ENCODE results near the gene ANXA2R.
A peak's percentile ranks its signal among the peaks of the same experiment; 100 is the strongest.
"Not testable (repeated sequence)": the region's sequence is repeated elsewhere in the genome, so short reads cannot be mapped to it uniquely, and the experiment has no call there.

Gene ANXA2R

GRCh38 chr5:43077446-43078191 is 37.5 kb upstream of the ANXA2R start:
- DNase-seq; H3K4me3 ChIP-seq (ENCODE audit: control insufficient read depth in 1 of 7, extremely low read depth in 1 of 7, insufficient read depth in 4 of 7, low read depth in 2 of 7, low read length in 6 of 7); H3K9me3 ChIP-seq (ENCODE audit: control extremely low read depth in 1 of 5, control insufficient read depth in 4 of 5, insufficient read depth in 2 of 5, low read depth in 1 of 5, low read length in 4 of 5); H3K27ac ChIP-seq (ENCODE audit: insufficient read depth in 1 of 2, low read depth in 1 of 2, low read length in 2 of 2, poor library complexity in 1 of 2, severe bottlenecking in 2 of 2); H3K4me1 ChIP-seq (ENCODE audit: control extremely low read depth in 1 of 4, control insufficient read depth in 4 of 4, insufficient read depth in 4 of 4, low read length in 3 of 4); CTCF ChIA-PET; H3K27me3 ChIP-seq (replicated peaks in 2 of 5; ENCODE audit: control insufficient read depth in 4 of 5, insufficient read depth in 5 of 5, low read length in 4 of 5): not testable (repeated sequence)
- peaks cover 9 to 48% (median 11%) of the 10 kb centered on the region in 4 experiments for H3K36me3 ChIP-seq (ENCODE audit: control insufficient read depth in 4 of 4, insufficient read depth in 4 of 4, low read length in 3 of 4)
- POLR2A ChIA-PET = interaction anchor here (0.7 kb wide), 1 partner anchor 235 kb away, joined by 6 read pairs; no protein-coding TSS in a partner anchor
- 96% methylated on average over 3 of the region's 7 CpGs for WGBS (ENCODE audit: insufficient coverage)

GRCh38 chr5:43075319-43076293 is 35.5 kb upstream of the ANXA2R start:
- peaks cover 0 to 4% (median 0%) of the 10 kb centered on the region in 4 experiments for H3K4me1 ChIP-seq (ENCODE audit: control extremely low read depth in 1 of 4, control insufficient read depth in 4 of 4, insufficient read depth in 4 of 4, low read length in 3 of 4)
- no peaks in the 10 kb centered on the region for H3K27me3 ChIP-seq (replicated peaks in 2 of 5; ENCODE audit: control insufficient read depth in 4 of 5, insufficient read depth in 5 of 5, low read length in 4 of 5)
- peak in 2 of 3 donors; percentile 24 to 48 for DNase-seq
- peak overlapping the region in 1 of 7 experiments; percentile 10 for H3K4me3 ChIP-seq (ENCODE audit: control insufficient read depth in 1 of 7, extremely low read depth in 1 of 7, insufficient read depth in 4 of 7, low read depth in 2 of 7, low read length in 6 of 7)
- 92% methylated on average over 9 of the region's 12 CpGs for WGBS (ENCODE audit: insufficient coverage)
- H3K9me3 ChIP-seq (ENCODE audit: control extremely low read depth in 1 of 5, control insufficient read depth in 4 of 5, insufficient read depth in 2 of 5, low read depth in 1 of 5, low read length in 4 of 5) = no peaks in the 10 kb centered on the region
- peak overlapping the region; percentile 5 to 77 for H3K27ac ChIP-seq (ENCODE audit: insufficient read depth in 1 of 2, low read depth in 1 of 2, low read length in 2 of 2, poor library complexity in 1 of 2, severe bottlenecking in 2 of 2)
- CTCF ChIA-PET = interaction anchor here (1.2 to 1.8 kb wide), 2 partner anchors 15 to 409 kb away, joined by 3 to 4 read pairs; no protein-coding TSS in a partner anchor
- peaks cover 10 to 47% (median 16%) of the 10 kb centered on the region in 4 experiments for H3K36me3 ChIP-seq (ENCODE audit: control insufficient read depth in 4 of 4, insufficient read depth in 4 of 4, low read length in 3 of 4)
- POLR2A ChIA-PET = no interaction called here

GRCh38 chr5:43074987-43075318 is 34.8 kb upstream of the ANXA2R start:
- ChIA-PET POLR2A (no interaction called here), CTCF (interaction anchor here (1.2 to 1.8 kb wide), 2 partner anchors 15 to 409 kb away, joined by 3 to 4 read pairs; no protein-coding TSS in a partner anchor)
- 94% methylated on average over 9 of the region's 9 CpGs for WGBS (ENCODE audit: insufficient coverage)
- peaks cover 10 to 44% (median 15%) of the 10 kb centered on the region in 4 experiments for H3K36me3 ChIP-seq (ENCODE audit: control insufficient read depth in 4 of 4, insufficient read depth in 4 of 4, low read length in 3 of 4)
- H3K27ac ChIP-seq (ENCODE audit: insufficient read depth in 1 of 2, low read depth in 1 of 2, low read length in 2 of 2, poor library complexity in 1 of 2, severe bottlenecking in 2 of 2) = peak overlapping the region; percentile 5 to 77
- H3K4me3 ChIP-seq (ENCODE audit: control insufficient read depth in 1 of 7, extremely low read depth in 1 of 7, insufficient read depth in 4 of 7, low read depth in 2 of 7, low read length in 6 of 7) = no peak overlapping the region
- no peaks in the 10 kb centered on the region for H3K27me3 ChIP-seq (replicated peaks in 2 of 5; ENCODE audit: control insufficient read depth in 4 of 5, insufficient read depth in 5 of 5, low read length in 4 of 5)
- DNase-seq = no peak
- H3K4me1 ChIP-seq (ENCODE audit: control extremely low read depth in 1 of 4, control insufficient read depth in 4 of 4, insufficient read depth in 4 of 4, low read length in 3 of 4) = peaks cover 0 to 4% (median 0%) of the 10 kb centered on the region in 4 experiments
- no peaks in the 10 kb centered on the region for H3K9me3 ChIP-seq (ENCODE audit: control extremely low read depth in 1 of 5, control insufficient read depth in 4 of 5, insufficient read depth in 2 of 5, low read depth in 1 of 5, low read length in 4 of 5)

- H3K9me3 ChIP-seq (ENCODE audit: control extremely low read depth in 1 of 5, control insufficient read depth in 4 of 5, insufficient read depth in 2 of 5, low read depth in 1 of 5, low read length in 4 of 5) = no peaks in the 10 kb centered on the region
- ChIA-PET CTCF (interaction anchor here (0.6 to 1.9 kb wide), 9 partner anchors 15 to 232 kb away, joined by 3 to 8 read pairs (median 3); no protein-coding TSS in a partner anchor), POLR2A (no interaction called here)
- no peaks in the 10 kb centered on the region for H3K27me3 ChIP-seq (replicated peaks in 2 of 5; ENCODE audit: control insufficient read depth in 4 of 5, insufficient read depth in 5 of 5, low read length in 4 of 5)
- peaks cover 10 to 44% (median 16%) of the 10 kb centered on the region in 4 experiments for H3K36me3 ChIP-seq (ENCODE audit: control insufficient read depth in 4 of 4, insufficient read depth in 4 of 4, low read length in 3 of 4)
- H3K27ac ChIP-seq (ENCODE audit: insufficient read depth in 1 of 2, low read depth in 1 of 2, low read length in 2 of 2, poor library complexity in 1 of 2, severe bottlenecking in 2 of 2) = no peak overlapping the region
- WGBS (ENCODE audit: insufficient coverage) = 98% methylated on average over 11 of the region's 12 CpGs
- H3K4me1 ChIP-seq (ENCODE audit: control extremely low read depth in 1 of 4, control insufficient read depth in 4 of 4, insufficient read depth in 4 of 4, low read length in 3 of 4) = peaks cover 2 to 9% (median 5%) of the 10 kb centered on the region in 4 experiments
- peak; percentile 60 to 75 (median 67) for DNase-seq
- no peak overlapping the region for H3K4me3 ChIP-seq (ENCODE audit: control insufficient read depth in 1 of 7, extremely low read depth in 1 of 7, insufficient read depth in 4 of 7, low read depth in 2 of 7, low read length in 6 of 7)
Observed at GRCh38 chr5:43073597-43074546, 33.8 kb upstream of the ANXA2R start.

- ChIA-PET CTCF (interaction anchor here (1.1 to 2.4 kb wide), 2 partner anchors 28 to 159 kb away, joined by 3 to 9 read pairs; no protein-coding TSS in a partner anchor), POLR2A (interaction anchor here (0.6 kb wide), 1 partner anchor 46 kb away, joined by 4 read pairs; no protein-coding TSS in a partner anchor)
- H3K9me3 ChIP-seq (ENCODE audit: control extremely low read depth in 1 of 5, control insufficient read depth in 4 of 5, insufficient read depth in 2 of 5, low read depth in 1 of 5, low read length in 4 of 5); H3K27me3 ChIP-seq (replicated peaks in 2 of 5; ENCODE audit: control insufficient read depth in 4 of 5, insufficient read depth in 5 of 5, low read length in 4 of 5); DNase-seq; H3K27ac ChIP-seq (ENCODE audit: insufficient read depth in 1 of 2, low read depth in 1 of 2, low read length in 2 of 2, poor library complexity in 1 of 2, severe bottlenecking in 2 of 2): not testable (repeated sequence)
- peaks cover 12 to 31% (median 23%) of the 10 kb centered on the region in 4 experiments for H3K4me1 ChIP-seq (ENCODE audit: control extremely low read depth in 1 of 4, control insufficient read depth in 4 of 4, insufficient read depth in 4 of 4, low read length in 3 of 4)
- peaks cover 3 to 25% (median 12%) of the 10 kb centered on the region in 4 experiments for H3K36me3 ChIP-seq (ENCODE audit: control insufficient read depth in 4 of 4, insufficient read depth in 4 of 4, low read length in 3 of 4)
- 100% methylated on average over 2 of the region's 3 CpGs for WGBS (ENCODE audit: insufficient coverage)
- peak overlapping the region in 1 of 7 experiments; percentile 94 for H3K4me3 ChIP-seq (ENCODE audit: control insufficient read depth in 1 of 7, extremely low read depth in 1 of 7, insufficient read depth in 4 of 7, low read depth in 2 of 7, low read length in 6 of 7)
Observed at GRCh38 chr5:43069401-43069720, 29.2 kb upstream of the ANXA2R start.

- DNase-seq = no peak
- Histone ChIP-seq H3K4me3 (ENCODE audit: control insufficient read depth in 1 of 7, extremely low read depth in 1 of 7, insufficient read depth in 4 of 7, low read depth in 2 of 7, low read length in 6 of 7) (peak overlapping the region in 6 of 7 experiments; percentile 90 to 99 (median 96)), H3K9me3 (ENCODE audit: control extremely low read depth in 1 of 5, control insufficient read depth in 4 of 5, insufficient read depth in 2 of 5, low read depth in 1 of 5, low read length in 4 of 5) (no peaks in the 10 kb centered on the region), H3K4me1 (ENCODE audit: control extremely low read depth in 1 of 4, control insufficient read depth in 4 of 4, insufficient read depth in 4 of 4, low read length in 3 of 4) (peaks cover 12 to 41% (median 32%) of the 10 kb centered on the region in 4 experiments), H3K27ac (ENCODE audit: insufficient read depth in 1 of 2, low read depth in 1 of 2, low read length in 2 of 2, poor library complexity in 1 of 2, severe bottlenecking in 2 of 2) (peak overlapping the region; percentile 98 to 99), H3K36me3 (ENCODE audit: control insufficient read depth in 4 of 4, insufficient read depth in 4 of 4, low read length in 3 of 4) (peaks cover 3 to 24% (median 12%) of the 10 kb centered on the region in 4 experiments), H3K27me3 (replicated peaks in 2 of 5; ENCODE audit: control insufficient read depth in 4 of 5, insufficient read depth in 5 of 5, low read length in 4 of 5) (no peaks in the 10 kb centered on the region)
- CTCF ChIA-PET = interaction anchor here (0.7 to 2.4 kb wide), 9 partner anchors 12 to 52 kb away, joined by 3 to 10 read pairs (median 5); partner anchors contain the start of gene ZNF131
- WGBS (ENCODE audit: insufficient coverage) = 100% methylated on average over 2 of the region's 2 CpGs
- POLR2A ChIA-PET = no interaction called here
Observed at GRCh38 chr5:43068037-43068436, 27.9 kb upstream of the ANXA2R start.
